GM19468 (cell line): ENCODE measurements around the gene NOS1AP.
"Not testable (repeated sequence)": the region's sequence is repeated elsewhere in the genome, so short reads cannot be mapped to it uniquely, and the experiment has no call there.

ENCODE experiments used
- ATAC-seq: cut with Tn5 transposase; IDR thresholded peaks from one replicate; pipeline ENCODE4 v1.9.1; 2021; ENCODE audit warnings: mild to moderate bottlenecking, moderate library complexity, moderate number of reproducible peaks; ENCODE audit not compliant: unreplicated experiment; ENCODE audit errors: extremely low read depth

NOS1AP gene

DNA sequence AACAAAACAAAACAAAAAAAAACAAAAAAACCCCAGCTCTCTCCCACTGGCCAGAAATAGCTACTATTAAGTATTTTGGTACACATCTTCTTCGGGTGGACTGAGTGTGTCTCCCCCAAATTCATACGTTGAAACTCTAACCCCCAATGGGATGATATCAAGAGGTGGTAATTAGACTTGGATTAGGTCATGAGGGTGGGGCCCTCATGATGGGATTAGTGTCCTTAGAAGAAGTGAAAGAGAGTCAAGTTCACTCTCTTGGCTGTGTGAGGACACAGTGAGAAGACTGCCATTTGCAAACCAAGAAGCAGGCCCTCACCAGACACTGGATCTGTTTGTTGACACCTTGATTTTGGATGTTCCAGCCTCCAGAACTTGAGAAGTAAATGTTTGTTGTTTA is 116.9 kb downstream of the NOS1AP start:
- ATAC-seq, result no peak

DNA sequence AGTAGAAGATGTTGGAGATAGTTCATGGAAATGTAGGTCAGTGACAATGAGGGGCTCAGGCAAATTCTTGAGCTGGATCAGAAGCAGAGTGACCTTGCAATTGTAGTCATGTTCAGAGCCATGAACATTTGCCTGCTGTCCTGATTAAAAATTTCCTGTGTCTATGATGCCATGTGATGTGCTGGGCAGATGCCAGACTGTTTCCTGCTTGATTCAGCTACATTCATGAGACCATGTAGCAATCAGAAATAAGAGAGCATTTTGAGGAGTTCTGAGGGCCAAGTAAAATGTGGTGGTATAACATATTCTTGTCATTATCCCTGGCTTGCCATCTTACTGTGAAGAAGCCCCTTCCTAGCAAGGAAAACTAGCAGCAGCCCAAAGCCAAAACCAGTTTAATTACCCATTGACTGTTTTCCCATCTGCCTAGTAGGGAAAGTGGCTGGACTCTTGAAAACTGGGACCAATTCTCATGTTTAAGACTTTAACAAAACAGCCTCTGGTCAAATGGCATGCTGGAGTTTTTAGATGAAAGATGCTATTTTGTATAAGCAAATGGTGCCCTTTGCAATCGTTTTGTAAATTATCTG is 118.3 kb downstream of the NOS1AP start:
- no peak for ATAC-seq

DNA sequence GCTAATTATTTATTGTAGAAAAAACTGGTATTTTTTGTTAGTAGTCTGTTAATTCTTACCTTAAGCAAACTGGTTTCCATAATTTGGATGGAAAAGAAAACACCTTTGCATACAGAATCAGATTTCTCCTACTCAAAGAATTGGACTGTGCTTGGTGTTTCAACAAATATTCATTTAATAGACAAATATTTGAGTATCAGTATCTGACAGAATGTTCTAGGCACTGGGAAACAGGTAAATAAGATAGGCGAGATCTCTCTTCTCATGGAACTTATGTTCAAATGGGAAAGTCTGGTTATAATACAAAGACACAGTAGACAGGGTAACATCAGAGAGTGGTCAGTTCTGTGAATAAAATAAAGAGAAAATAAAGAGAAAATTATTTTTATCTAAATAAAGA is 119.9 kb downstream of the NOS1AP start:
- ATAC-seq, result no peak

DNA sequence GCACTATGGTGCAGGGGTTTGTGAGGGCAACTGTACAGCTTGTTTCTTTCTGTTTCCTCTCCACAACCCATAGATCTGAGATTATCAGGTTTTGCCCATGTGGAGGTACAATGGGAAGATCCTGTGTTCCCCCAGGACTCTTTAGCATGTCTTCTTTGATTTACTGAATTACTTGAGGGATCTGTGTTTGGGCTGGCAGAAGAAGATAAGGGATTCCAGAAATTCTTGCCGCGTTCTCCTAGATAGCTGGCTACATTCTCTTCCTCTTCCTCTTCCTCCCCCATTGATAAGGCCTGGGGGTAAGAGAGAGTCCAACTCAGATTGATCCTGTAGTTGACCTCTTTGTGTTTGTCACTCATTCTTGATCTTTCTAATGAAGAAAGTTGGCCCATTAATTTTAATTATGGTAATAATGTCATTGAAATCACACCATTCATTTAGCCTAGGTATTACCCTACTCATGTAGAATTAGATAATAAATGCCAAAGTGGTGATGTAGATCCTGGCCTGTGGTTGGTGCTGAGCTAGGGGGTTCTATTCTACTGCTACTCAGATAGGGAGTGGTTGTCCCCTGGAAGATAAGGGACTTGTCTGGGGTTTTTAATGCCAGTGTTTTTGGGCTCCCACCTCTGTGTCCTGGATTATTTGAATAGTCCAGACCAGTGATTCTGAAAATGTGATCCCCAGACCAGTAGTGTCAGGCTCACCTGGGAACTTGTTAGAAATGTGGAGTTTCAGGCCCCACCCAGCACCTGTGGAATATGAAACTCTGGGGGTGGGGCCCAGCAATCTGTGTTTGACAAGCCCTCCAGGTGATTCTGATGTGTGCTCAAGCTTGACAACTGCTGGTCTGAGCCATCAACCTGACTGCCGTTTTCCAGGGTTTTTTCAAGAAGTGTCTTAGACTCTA is 122.2 kb downstream of the NOS1AP start:
- ATAC-seq, result no peak

DNA sequence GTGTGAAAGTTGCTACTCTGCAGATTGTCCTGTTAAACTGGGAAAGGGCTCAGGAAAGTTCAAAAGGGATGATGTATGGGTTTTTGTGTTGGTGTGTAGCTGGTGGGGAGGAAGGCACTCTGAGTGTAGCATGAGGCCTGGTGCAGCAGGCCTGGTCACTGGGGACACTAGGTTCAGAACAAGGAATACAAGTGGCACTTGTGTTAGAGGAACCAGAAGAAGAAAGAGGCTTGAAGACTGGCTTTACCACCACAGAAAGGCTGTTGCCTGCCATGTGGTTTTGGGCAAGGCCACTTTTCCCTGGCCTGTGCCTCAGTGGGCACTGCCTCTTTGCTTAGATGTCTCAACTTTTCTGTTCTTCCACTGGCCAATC is 122.8 kb downstream of the NOS1AP start:
- no peak for ATAC-seq

DNA sequence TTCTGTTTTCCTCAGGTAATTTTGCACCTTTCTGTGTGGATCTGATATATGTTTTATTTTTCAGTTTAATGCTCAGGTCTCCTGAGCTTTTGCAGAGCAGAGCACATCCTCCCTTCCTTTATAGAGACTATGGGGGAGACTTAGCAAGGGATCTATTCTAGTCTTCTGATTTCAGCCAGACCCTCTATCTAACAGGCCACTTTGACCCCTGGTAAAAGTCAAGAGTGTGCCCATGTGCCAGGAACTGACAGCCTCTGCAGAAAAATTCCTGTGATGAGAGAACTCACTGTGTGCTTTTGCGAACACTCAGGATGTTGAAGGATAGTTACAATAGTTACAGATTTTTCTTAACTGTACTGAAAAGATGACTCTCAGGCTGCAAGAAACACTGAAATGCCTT is 123.3 kb downstream of the NOS1AP start:
- no peak for ATAC-seq

DNA sequence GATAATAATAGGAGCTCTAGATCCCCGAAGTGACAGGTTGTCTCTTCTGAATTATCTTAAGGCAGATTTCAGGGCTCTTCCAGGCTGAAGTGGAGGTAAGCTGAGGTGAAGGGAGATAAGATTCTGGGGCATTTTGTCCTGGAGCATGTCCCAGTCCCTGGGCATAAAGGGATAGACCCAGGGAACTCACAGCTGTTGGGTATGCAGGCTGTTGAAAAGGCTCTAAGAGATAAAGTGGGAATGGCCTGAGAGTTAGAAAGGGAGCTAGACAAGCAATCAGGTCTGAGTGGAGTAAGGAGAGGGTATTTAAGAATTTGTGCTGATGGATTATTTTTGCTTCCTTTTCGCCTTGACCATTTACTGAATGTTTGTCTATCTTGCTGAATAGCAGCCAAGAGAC is 123.7 kb downstream of the NOS1AP start:
- ATAC-seq, result no peak

DNA sequence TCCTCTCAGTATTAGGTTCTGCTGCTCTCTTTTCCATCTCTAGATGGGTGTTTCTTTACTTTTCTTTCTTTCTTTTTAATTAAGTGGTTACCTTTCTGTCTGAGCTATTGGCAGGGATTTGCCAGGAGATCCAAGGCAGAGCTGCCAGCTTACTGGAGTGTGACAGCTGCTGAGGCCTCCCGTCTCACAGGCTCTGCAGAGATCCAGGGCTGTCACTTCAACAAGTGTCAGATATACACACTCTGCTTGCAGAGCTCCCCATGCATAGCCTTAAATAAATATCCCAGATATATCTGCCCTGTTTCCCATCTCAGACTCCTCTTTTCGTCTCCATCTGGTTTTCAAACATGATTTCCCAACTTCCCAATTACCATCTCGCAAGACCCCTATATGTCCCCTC is 124.3 kb downstream of the NOS1AP start:
- ATAC-seq, result no peak

DNA sequence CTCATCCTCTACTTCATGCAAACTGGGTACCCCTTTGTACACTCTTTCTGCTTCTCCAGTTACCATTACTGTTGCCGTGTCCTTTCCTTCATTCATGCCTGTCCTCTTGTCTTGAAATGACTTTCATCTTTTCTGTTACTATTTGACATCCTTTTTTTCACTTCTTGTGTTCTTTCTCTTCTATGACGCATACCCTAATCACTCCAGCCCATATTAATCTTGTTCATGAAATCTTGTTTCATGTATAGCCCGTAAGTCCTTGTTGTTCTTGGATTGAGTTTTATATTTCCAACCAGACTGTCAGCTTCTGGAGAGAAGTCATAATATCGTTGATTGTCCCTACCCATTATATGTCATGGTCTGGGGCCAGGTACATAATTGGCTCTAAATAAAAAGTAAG is 126.1 kb downstream of the NOS1AP start:
- no peak for ATAC-seq

DNA sequence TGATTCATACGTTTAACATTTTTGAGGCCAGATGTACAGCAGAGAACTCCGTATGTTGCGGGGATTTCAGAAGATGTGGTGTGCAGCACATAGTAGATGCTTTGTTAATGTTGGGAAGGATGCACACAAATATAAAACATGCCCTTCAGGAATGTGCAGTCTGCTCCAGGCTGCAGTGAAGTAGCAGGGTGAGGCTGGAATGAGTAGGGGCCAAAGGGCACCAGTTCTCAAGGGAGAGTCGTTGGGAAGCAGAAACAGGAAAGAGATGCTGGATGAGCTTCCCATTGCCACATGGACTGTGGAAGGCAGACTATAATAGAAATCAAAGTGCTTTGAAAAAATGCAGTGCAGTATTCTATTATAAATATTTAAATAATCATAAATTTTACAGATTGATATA is 126.9 kb downstream of the NOS1AP start:
- ATAC-seq, result no peak

DNA sequence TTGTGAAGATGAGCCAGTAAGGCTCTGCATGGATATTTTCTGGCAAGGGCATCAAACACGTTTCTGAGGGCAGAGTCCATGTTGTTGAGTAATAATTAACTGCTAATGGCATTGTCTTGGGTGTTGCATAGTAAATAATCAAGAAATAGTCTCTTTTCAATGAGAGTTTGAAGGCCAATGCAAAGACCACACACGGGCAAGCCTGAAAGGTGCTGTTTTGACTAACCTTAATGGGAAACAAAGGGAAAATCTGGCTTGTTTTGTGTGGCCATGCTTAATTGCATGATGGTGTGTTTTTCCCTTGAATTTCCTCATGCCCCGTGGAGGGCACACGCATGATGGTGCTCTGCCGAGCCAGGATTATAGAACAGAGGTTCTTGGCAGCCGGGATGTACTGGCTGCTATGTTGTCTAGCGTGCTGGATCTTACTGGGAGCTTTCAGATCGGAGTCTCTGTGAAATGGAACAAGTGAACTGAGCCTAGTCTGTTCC is 127.6 kb downstream of the NOS1AP start:
- no peak for ATAC-seq

DNA sequence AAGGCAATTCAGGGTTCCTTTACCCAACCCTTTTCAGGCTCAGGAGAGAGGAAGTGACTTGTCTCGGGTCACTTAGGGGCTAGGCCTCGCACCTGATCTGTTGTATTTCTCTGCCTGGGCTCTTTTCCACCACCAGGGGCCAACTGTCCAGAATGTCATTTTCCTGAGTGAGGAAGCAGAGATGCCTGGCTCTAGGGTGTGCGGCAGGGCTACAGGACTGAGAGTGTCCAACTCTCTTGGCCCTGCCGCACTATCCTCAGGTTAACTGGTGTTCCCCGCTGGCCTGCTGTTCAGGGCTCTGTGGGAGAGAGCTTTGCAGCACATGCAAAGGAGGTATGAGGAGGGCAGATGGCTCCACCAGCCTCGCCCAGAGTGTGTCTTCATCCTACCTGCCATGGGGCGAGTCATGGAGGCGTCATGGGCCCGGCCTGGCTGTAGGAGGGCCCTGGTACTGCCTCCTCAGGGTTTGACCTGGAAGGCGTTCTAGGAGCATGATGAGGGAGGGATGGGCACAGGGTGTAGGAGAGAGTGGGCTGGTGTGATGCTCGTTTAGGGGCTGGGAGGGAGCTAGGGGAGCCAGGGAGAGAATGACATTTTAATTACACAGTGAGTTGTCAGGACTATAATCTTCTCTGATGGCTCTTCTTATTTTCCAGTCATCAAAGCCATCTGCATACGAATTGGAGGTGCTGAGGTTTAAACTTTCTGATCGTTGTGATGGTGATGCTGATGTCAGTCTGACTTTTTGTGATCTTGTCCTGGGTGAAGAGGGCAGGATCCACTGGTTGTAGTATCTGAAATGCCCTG is 128.3 kb downstream of the NOS1AP start:
- ATAC-seq, result no peak

DNA sequence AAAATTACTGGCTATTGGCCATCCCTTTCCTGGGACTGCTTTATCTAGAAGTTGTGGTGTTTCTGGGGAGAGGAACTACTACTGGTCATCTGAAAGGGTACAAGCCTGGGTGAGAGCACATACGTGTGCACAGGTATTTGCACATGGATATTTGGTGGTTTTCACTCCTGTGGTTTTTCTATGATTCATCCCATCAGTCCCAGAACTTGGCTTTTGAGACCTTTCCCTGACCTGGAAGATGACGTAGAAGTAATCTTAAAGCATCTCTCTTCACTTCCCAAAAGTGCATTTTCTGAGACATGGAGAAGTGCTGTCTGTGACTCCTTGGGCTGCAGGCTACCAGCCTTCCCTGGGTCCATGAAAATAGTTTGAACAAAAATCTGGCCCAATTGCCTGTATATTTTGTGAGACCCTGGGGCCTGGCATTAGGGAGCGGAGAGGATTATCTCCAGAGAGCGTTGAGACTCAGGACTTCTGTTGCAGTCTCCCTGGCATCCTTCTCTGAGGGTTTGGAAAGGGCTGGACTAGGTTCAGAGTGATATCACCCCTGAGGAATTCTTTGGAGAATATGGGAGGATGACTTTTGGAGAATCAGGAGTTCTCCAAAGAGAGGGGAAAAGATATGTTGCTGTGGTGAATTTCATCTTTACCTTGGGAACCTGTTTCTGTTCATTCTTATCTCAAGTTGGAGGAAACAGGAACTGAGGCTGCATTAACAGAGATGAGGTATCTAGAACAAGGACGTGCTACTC is 130.8 kb downstream of the NOS1AP start:
- no peak for ATAC-seq

DNA sequence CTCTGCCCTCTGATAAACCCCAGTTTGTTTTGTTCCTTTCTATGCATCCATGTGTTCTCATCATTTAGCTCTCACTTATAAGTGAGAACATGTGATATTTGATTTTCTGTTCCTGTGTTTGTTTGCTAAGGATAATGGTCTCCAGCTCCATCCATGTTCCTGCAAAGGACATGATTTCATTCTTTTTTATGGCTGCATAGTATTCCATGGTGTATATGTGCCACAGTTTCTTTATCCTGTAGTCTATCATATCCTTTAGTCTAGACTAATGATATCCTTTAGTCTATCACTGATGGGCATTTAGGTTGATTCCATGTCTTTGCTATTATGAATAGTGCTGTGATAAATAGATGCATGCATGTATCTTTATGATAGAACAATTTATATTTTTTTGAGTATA is 131.6 kb downstream of the NOS1AP start:
- ATAC-seq, result not testable (repeated sequence)

DNA sequence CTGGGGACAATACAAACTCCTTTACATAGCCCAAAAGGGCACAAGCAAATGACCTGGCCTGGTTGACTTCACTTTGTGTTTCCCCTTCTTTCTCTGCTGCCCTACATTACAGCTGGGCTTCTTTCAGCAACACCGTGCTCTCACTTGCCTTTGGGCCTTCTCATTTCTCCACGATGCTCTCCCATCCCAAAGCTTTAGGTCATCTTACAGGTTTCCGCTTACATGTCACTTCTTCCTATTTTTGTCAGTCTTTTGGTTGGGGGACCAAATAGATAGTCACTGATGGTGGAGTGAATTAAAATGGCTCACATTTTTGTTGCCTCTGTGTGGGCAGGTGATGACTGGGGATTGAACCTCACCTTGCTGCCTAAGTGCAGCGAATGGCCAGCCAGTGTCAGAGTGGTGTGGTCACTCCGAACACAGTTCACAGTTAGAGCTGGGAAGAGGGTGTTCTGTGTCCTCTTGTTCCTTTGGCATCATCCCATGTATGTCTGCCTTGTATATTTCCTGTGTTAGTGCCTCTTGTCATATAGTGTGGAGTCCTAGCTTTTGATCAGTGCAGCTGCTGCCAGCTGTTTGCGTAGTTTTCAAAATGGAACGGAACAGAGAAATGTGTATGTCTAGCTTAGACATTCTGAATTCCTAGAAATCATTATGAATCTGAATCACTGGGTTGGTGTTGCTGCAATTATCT is 134.8 kb downstream of the NOS1AP start:
- no peak for ATAC-seq

DNA sequence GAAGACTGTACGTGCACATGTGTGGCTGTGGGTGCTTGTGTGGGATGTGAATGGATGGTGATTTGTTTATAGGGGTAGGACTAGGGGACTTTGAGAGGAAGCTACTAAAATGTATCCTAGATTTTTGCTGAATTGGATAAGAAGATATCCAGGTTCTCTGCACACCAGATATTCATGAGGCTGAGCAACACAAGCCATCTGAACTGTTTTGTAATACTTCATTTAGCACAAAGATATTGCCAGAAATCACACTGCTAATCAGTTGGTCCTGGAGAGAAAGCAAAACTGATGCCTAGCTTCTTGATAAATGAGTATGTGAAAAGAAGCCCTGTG is 135.3 kb downstream of the NOS1AP start:
- ATAC-seq, result no peak

DNA sequence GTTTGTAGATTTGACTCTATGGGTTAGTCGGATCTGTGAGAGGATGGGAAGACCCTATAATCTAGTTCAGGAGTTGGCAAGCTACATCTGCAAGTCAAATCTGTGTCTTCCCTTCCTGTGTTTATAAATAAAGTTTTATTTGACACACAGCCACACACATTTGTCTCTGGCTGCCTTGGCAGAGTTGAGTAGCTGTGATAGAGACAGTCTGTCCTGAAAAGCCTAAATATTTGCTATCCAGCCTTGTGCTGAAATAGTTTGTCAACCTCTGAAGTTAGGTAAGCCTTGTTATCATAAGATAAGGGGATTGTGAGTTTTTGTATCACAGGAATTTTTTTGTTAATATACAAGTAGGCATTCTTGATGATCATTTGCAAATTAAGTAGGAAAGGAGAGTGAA is 136.8 kb downstream of the NOS1AP start:
- ATAC-seq, result no peak

DNA sequence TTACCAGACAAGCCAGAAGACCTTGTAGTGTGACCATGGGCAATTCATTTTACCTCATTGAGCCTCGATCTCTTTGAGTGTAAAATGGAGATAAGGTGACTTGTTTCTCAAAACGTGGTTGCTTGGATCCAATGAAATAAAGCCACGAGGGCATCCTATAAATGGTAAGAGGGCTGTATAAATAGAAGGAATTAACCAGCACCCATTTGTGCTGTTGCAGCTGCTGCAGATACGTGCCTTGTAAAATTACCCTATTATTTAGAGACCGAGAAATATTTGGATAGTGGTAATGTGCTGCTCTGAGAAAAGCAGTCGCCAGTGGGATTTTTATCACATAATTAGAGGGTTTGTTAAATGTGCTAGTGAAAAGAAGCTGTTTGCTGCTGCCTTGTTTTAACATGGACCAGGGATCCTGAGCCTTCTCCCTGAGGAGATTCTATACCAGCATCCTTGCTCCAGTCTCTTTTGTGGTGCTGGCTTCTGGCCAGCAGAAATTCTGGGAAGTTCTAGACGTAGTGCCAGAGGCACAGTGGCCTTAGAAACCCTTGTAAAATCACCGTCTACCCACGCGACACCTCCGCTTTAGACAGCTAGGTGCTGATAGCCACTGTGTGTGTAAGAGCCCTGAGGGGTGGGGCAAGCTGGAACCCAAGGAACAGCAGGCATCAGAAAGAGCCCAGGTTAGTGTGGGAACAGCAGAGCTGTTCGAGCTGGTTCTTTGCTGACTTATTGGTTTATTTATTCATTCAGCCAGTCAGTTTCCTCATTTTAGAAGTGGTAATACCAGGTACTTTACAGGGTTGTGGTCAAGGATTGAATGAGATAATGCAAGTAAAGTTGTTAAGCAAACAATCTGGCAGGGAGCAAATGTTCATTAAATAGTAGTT is 137.5 kb downstream of the NOS1AP start:
- no peak for ATAC-seq

DNA sequence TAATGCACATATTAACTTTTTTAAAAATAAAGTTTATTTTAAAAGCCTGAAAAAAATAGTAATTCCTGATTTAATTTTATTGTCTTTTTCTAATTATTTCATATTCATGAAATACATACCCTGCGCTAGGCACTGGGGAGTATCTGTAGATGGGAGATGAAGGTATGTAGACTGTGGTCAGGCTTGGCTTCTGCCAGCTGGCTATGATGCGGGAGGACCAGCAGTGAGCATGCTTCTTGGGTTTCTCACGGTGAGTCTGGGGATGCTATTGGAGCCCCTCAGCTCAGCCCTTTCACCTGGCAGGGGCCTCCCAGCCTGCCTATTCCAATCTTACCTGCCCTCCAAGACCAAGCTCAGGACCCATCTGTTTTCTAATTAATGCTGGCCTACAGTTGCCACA is 138.4 kb downstream of the NOS1AP start:
- ATAC-seq, result no peak
